GM23338 (cell line): Measurements from ENCODE around the gene ZNF550. TPM values are rescaled to one million over a fixed set of nuclear protein-coding genes. Genes with fewer than 3 reads are reported as not detected.
"Not testable (repeated sequence)": the region's sequence is repeated elsewhere in the genome, so short reads cannot be mapped to it uniquely, and the experiment has no call there.

ENCODE experiments used
- ATAC-seq: fragments of 200-7000 bp; cut with Tn5 transposase; 3 replicates; pipeline ENCODE4 v1.9.1; 2020
- DNase-seq: peaks from one replicate; pipeline ENCODE4 v3.0.0-alpha.2; 2015; ENCODE audit warnings: low spot score
- H2AFZ ChIP-seq: fragments of 200-600 bp; sonication (generic); 2 replicates; pipeline ENCODE4 v1.8.0; 2016; ENCODE audit warnings: antibody characterized with exemption, mild to moderate bottlenecking, moderate library complexity
- H3F3A ChIP-seq: fragments of 200-600 bp; sonication (generic); replicated peaks from 2 replicates; pipeline ENCODE4 v1.8.0; 2017; ENCODE audit warnings: antibody characterized with exemption, mixed run types, low read depth
- H3K27ac ChIP-seq: fragments of 200-600 bp; sonication (generic); 2 replicates; pipeline ENCODE4 v1.6.1; 2016; ENCODE audit warnings: low read depth
- H3K27me3 ChIP-seq: fragments of 200-600 bp; sonication (generic); 2 replicates; pipeline ENCODE4 v1.8.0; 2016; ENCODE audit warnings: mild to moderate bottlenecking, mixed run types, moderate library complexity; ENCODE audit not compliant: insufficient read depth
- H3K36me3 ChIP-seq: fragments of 200-600 bp; sonication (generic); 2 replicates; pipeline ENCODE4 v1.8.0; 2016; ENCODE audit warnings: mild to moderate bottlenecking; ENCODE audit not compliant: insufficient read depth
- H3K4me1 ChIP-seq: fragments of 200-600 bp; sonication (generic); 2 replicates; pipeline ENCODE4 v1.8.0; 2016; ENCODE audit warnings: mild to moderate bottlenecking, moderate library complexity; ENCODE audit not compliant: insufficient read depth
- H3K4me2 ChIP-seq: fragments of 200-600 bp; sonication (generic); 2 replicates; pipeline ENCODE4 v1.7.1; 2017; ENCODE audit warnings: mixed run types
- H3K4me3 ChIP-seq: fragments of 200-600 bp; sonication (generic); 2 replicates; pipeline ENCODE4 v1.6.1; 2016; ENCODE audit warnings: mixed run types
- H3K79me2 ChIP-seq: fragments of 200-600 bp; sonication (generic); replicated peaks from 2 replicates; pipeline ENCODE4 v1.8.0; 2017; ENCODE audit warnings: mild to moderate bottlenecking; ENCODE audit not compliant: insufficient read depth
- H3K9me2 ChIP-seq: fragments of 200-600 bp; sonication (generic); 2 replicates; pipeline ENCODE4 v1.8.0; 2017; ENCODE audit not compliant: insufficient read depth
- H4K20me1 ChIP-seq: fragments of 200-600 bp; sonication (generic); replicated peaks from 2 replicates; pipeline ENCODE4 v1.8.0; 2017; ENCODE audit warnings: mild to moderate bottlenecking; ENCODE audit not compliant: insufficient read depth
- H3K27ac Mint-ChIP-seq: 2 replicates; pipeline ENCODE4 v1.8.0; 2020; ENCODE audit warnings: inconsistent platforms, mild to moderate bottlenecking, moderate library complexity, mixed read lengths
- H3K27me3 Mint-ChIP-seq: 3 replicates; pipeline ENCODE4 v1.8.0; 2022; ENCODE audit warnings: low read depth, mild to moderate bottlenecking, moderate library complexity, mixed read lengths, inconsistent platforms; ENCODE audit not compliant: insufficient read depth, poor library complexity
- H3K36me3 Mint-ChIP-seq: 3 replicates; pipeline ENCODE4 v1.8.0; 2021; ENCODE audit warnings: low read depth, mild to moderate bottlenecking, inconsistent platforms, moderate library complexity, mixed read lengths
- H3K4me1 Mint-ChIP-seq: 3 replicates; pipeline ENCODE4 v1.8.0; 2020; ENCODE audit warnings: mild to moderate bottlenecking, inconsistent platforms, mixed read lengths
- H3K4me3 Mint-ChIP-seq: 3 replicates; pipeline ENCODE4 v1.8.0; 2021; ENCODE audit warnings: moderate library complexity, mild to moderate bottlenecking, inconsistent platforms, mixed read lengths
- H3K9me3 Mint-ChIP-seq: 3 replicates; pipeline ENCODE4 v1.8.0; 2020; ENCODE audit warnings: moderate library complexity, mild to moderate bottlenecking, inconsistent platforms, mixed read lengths
- CREB1 ChIP-seq: fragments of 250-450 bp; sonication (Bioruptor Pico); IDR thresholded peaks from 2 replicates; pipeline ENCODE4 v1.5.0; 2020; ENCODE audit warnings: low read depth, mild to moderate bottlenecking, moderate library complexity
- CTCF ChIP-seq, 2 experiments: fragments of 200-600 bp in 1 of 2; sonication (generic) in 1 of 2; conservative IDR thresholded peaks; 2 replicates each; pipeline versions ENCODE4 v1.5.1 to v1.6.1; 2016 to 2017; ENCODE audit warnings: antibody characterized with exemption in 2 of 2, low read depth in 2 of 2, mild to moderate bottlenecking in 2 of 2, moderate library complexity in 1 of 2
- ETS1 ChIP-seq: IDR thresholded peaks from 2 replicates; pipeline ENCODE4 v1.6.1; 2016; ENCODE audit warnings: antibody characterized with exemption
- EZH2 ChIP-seq: fragments of 200-600 bp; sonication (generic); IDR thresholded peaks from one replicate; pipeline ENCODE4 v1.8.0; 2017; ENCODE audit warnings: antibody characterized with exemption, mild to moderate bottlenecking, low read depth; ENCODE audit not compliant: unreplicated experiment
- EZH2phosphoT487 ChIP-seq: fragments of 200-600 bp; sonication (generic); IDR thresholded peaks from one replicate; pipeline ENCODE4 v1.8.1; 2018; ENCODE audit warnings: antibody characterized with exemption; ENCODE audit not compliant: unreplicated experiment
- JUNB ChIP-seq: IDR thresholded peaks from one replicate; pipeline ENCODE4 v1.6.1; 2016; ENCODE audit warnings: antibody characterized with exemption; ENCODE audit not compliant: unreplicated experiment
- REST ChIP-seq: IDR thresholded peaks from one replicate; pipeline ENCODE4 v1.6.1; 2018; ENCODE audit warnings: antibody characterized with exemption; ENCODE audit not compliant: unreplicated experiment
- STAT1 ChIP-seq: IDR thresholded peaks from one replicate; pipeline ENCODE4 v1.6.1; 2016; ENCODE audit warnings: antibody characterized with exemption; ENCODE audit not compliant: unreplicated experiment
- ZNF331 ChIP-seq: fragments of 250-450 bp; sonication (Bioruptor Pico); IDR thresholded peaks from 2 replicates; pipeline ENCODE4 v1.5.0; 2020; ENCODE audit warnings: low read depth, mild to moderate bottlenecking, moderate library complexity
- ZNF462 ChIP-seq: fragments of 250-450 bp; sonication (Bioruptor Pico); IDR thresholded peaks from 2 replicates; pipeline ENCODE4 v1.5.0; 2020; ENCODE audit warnings: mild to moderate bottlenecking, moderate library complexity
- polyA plus RNA-seq: library from polyadenylated mRNA; unstranded; fragments of >200 nt; fragmentation: Nextera tagmentation; extraction: Ambion mirVana; gene quantifications from 2 replicates; pipeline ENCODE4 v1.2.1, GENCODE V29; 2016
- total RNA-seq: library from RNA; depleted of rRNA; stranded (reverse); fragments of >200 nt; shearing (Covaris generic); gene quantifications from 2 replicates; pipeline ENCODE4 v1.2.3, GENCODE V29; 2014

The ZNF550 gene
- total and polyA plus RNA-seq, 2 experiments from 2014 or later, result 5.7 to 14.7 TPM

GRCh38 chr19:57506163-57506562 lies 53.5 kb downstream of the ZNF550 start:
- H3K36me3 Mint-ChIP-seq, result peaks cover 78% of the 10 kb centered on the region
- ATAC-seq (no peak), DNase-seq (no peak)
- Histone ChIP-seq H4K20me1 (no peaks in the 10 kb centered on the region), H3K27me3 (no peaks in the 10 kb centered on the region), H3K4me2 (no peak overlapping the region), H3K9me2 (no peaks in the 10 kb centered on the region), H3K4me3 (no peak overlapping the region), H3K4me1 (no peaks in the 10 kb centered on the region), H3K27ac (no peak overlapping the region), H3K79me2 (peaks cover 20% of the 10 kb centered on the region), H2AFZ (no peak overlapping the region), H3F3A (no peaks in the 10 kb centered on the region), H3K36me3 (peaks cover 15% of the 10 kb centered on the region)
- TF ChIP-seq EZH2phosphoT487, result no peak
- no peak for TF ChIP-seq STAT1
- TF ChIP-seq CTCF (conservative IDR thresholded peaks at IDR 0.05; ENCODE audit: low read depth in 2 of 2), result no peak
- TF ChIP-seq CREB1 (CRISPR knock-in tag), result no peak
- no peak for TF ChIP-seq ZNF462 (CRISPR knock-in tag)
- no peak for TF ChIP-seq EZH2
- TF ChIP-seq JUNB, result no peak
- TF ChIP-seq ZNF331 (CRISPR knock-in tag), result no peak
- TF ChIP-seq ETS1, result no peak
- TF ChIP-seq REST, result no peak
- no peak overlapping the region for H3K27ac Mint-ChIP-seq
- H3K9me3 Mint-ChIP-seq, result peaks cover 13% of the 10 kb centered on the region
- no peak overlapping the region for H3K4me3 Mint-ChIP-seq
- peaks cover 1% of the 10 kb centered on the region for H3K27me3 Mint-ChIP-seq
- H3K4me1 Mint-ChIP-seq, result no peaks in the 10 kb centered on the region

GRCh38 chr19:57500400-57500799 lies 59.3 kb downstream of the ZNF550 start:
- not testable (repeated sequence) for H3K9me2 ChIP-seq, H3K4me1 Mint-ChIP-seq, ATAC-seq, H3K4me1 ChIP-seq, H3K27ac Mint-ChIP-seq, H2AFZ ChIP-seq, DNase-seq, H3F3A ChIP-seq, H3K27me3 Mint-ChIP-seq, H3K27ac ChIP-seq, H3K36me3 ChIP-seq, H3K27me3 ChIP-seq, H4K20me1 ChIP-seq, H3K9me3 Mint-ChIP-seq
- peaks cover 28% of the 10 kb centered on the region for H3K79me2 ChIP-seq
- peak overlapping the region; percentile 71 for H3K4me3 ChIP-seq
- peak overlapping the region; percentile 82 for H3K4me3 Mint-ChIP-seq
- H3K4me2 ChIP-seq, result peak overlapping the region; percentile 82
- H3K36me3 Mint-ChIP-seq, result peaks cover 36% of the 10 kb centered on the region
